GM18868 (cell line): Measurements from ENCODE around the gene RFTN1.
"Not testable (repeated sequence)": the region's sequence is repeated elsewhere in the genome, so short reads cannot be mapped to it uniquely, and the experiment has no call there.

Experiments
- ATAC-seq: cut with Tn5 transposase; IDR thresholded peaks from one replicate; pipeline ENCODE4 v1.9.1; 2021; ENCODE audit warnings: mild to moderate bottlenecking, moderate library complexity; ENCODE audit not compliant: unreplicated experiment

Gene RFTN1

DNA sequence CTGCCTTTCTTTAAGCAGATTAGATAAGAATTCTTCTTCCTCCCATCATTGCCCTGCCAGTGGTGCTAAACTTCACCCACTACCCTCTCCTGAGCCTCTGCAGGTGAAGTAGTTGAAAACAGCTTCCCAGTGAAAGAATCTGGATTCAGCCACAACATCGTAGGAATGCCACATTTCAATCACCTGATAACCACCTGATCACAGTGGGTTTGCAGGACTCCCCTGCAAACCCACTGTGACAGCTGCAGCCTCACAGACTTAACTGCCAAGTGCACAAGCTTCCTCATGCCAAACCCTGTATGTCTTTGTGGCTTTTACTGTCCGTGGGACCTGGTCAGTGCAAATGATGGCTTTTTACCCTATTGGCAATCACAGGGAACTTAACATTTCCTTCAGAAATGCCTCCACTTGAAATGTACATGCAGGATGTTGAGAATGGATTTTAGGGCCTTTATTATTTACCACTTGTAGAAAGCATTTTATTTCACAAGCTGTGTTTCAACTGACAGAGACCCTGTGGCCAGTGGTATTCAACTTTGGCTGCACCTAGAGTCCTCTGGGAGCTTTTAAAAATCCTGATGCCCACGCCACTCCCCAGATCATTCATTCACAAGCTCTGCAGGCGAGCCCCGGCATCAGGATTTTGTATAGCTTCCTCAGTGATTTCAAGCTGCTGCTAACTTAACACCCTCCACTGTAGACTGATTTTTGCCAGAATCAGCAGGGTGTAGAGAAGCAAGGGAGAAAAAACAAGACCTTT is 199.4 kb downstream of the RFTN1 start:
- ATAC-seq: no peak

DNA sequence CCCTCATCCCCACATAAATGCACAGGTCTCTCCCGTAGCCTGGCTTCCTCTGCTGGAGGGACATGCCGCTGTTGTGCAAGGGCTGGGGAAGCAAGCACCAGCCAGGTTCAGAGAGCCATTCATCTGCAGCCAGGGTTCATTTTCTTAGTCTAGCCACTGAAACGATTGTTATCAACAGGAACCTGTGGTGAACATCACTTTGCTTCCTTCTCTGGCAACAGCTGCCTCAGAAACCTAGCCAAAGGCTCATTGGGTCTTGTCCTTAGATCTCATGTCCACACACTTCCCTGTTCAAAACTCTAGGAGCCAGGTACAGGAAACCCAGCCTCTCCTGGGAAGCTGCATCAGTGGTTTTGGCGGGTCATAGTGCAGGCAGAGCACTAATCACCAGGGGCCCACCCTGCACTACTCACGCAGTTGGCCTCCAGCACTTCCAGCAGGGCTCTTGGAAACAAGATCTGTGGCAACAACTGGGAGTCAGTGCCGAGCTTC is 201.5 kb downstream of the RFTN1 start:
- peak; percentile 61 for ATAC-seq

DNA sequence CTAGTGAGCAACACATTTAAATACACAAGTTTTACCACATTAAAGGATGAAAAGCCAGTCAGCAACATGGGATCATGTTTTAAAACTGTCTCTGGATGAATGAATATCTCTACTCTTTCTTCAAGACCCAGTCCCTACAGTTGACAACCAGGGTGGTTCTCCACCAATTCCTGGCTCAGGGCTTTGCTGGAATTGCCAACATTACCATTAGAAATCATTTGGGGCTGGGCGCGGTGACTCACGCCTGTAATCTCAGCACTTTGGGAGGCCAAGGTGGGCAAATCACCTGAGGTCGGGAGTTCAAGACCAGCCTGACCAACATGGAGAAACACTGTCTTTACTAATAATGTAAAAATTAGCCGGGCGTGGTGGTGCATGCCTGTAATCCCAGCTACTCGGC is 203.0 kb downstream of the RFTN1 start:
- ATAC-seq: not testable (repeated sequence)

DNA sequence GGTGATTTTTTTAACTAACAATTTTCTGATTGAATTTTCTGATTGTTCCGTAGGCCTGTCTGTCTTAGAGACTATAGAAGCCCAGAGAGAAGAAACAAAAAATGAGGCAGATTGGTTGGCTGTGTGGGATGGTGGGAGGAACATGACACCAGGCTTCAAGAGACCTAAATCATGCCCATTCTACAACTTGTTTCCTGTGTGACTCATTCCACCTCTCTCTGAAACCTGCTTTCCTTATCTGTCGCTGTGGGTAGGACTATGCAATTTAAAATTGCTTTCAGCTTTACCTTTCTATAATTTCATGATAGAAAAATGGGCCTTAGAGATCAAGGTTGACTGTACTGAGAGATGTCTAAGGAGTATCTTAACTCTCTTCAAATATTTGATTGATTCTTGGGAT is 203.9 kb downstream of the RFTN1 start:
- ATAC-seq: peak; percentile 86

DNA sequence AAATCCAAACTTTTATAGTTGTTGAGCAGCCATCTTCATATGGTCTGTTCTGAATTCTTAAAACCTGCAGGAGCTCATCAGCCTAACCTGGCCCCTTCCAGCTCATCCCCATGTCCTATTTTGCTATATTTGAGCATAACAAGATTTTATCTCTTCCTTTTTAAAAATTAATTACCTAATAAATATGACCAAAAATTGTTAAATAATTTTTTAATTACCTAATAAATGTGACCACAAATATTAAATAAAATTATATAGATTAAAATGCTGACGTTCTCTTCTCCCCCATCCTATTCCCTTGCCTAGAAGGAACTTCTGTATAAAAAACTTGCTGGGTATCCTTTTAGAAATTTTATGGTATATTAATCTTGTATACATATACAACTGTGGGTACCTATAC is 204.8 kb downstream of the RFTN1 start:
- no peak for ATAC-seq

DNA sequence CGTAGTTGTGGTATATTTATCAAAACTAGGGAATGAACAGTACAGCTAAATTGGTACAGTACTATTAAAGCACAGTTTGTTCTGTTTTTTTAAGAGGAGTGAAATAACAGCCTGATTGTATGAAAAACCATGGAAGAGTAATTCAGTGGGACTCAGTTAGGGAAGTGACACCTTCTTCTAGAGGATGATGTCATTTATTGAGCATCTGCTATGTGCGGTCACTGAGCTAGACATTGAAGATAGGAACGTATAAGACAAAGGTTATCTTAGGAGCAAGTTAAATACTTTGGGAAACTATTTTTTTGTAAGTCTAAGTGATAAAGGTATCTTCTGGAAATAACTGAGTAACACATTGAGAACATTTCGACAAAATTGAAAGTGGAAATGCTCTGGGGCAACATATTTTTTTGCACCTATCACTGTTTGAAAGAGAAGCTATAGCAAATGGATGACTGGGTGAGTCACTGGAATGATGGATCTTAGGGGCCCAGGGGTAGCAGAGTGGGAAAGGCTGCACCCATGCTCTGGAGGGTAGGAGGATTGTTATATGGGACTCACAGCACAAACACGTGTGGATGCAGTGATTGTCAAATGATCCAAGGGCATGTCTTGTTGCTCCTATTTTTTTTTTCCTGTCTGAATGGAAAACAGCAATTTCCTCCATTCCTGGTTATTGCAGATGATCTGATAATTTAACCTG is 205.5 kb downstream of the RFTN1 start:
- ATAC-seq: no peak

DNA sequence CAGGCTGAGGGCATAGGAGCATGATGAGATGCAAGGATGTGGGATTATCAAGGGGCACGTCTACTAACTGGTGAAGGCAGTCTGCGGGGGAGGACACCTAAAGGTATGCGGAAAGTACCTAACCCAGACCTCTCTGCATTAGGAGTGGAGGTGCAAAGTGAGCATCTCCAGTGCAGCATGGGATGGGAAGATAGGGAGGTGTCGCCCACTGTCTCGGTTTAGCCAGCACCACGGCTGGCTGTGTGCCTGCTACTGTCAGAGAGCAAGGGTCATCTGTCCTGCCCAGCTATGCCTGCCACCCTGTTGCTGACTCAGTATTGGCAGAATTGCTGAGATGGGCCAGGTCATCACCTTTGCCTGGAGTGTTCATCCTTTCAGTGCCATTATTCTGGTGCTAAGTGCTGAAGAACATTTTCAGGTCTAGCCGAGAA is 208.4 kb downstream of the RFTN1 start:
- no peak for ATAC-seq

DNA sequence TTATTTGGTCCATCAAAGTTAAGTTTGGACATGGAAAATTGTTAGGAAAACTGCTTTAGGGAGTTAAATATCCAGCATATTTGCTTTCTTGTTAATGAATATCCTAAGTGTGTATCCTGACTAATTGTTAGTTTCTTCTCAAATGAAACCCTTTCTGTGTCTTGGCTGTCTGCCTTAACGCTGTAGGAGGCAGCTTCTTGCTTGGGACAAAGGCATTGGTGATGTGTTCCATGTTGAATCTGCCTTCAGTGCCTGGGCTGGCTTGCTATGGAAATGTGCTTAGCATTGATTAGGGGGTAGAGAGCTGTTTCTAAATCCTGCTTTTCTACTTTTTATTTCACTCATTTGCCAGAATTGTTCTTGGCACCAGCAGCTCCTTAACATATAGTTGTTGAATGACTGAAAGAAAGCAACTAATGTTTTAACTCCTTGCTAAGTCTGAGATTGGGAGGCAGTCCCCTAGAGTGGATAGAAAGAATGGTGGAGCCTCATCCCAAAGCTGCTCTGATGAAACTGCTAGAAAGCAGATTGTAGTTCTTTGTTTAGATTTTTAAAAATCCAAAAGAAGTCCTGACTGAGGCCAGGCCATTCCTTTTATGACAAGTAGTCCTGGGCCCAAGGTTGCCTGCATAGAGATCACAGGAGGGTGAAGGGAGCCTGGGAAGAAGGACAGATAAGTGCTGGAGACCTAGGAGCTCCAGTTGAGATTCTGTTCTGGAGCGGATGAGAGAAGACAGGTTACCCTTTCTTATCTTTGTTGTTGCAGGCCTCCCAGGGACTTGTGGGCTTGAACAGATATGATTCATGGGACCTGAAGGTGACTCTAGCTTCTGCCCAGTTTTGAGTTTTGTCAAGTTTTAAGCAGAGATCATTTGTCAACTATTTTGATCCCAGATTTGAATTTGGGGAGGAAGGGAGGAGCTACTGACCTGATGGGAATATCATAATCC is 209.2 kb downstream of the RFTN1 start:
- ATAC-seq: no peak

DNA sequence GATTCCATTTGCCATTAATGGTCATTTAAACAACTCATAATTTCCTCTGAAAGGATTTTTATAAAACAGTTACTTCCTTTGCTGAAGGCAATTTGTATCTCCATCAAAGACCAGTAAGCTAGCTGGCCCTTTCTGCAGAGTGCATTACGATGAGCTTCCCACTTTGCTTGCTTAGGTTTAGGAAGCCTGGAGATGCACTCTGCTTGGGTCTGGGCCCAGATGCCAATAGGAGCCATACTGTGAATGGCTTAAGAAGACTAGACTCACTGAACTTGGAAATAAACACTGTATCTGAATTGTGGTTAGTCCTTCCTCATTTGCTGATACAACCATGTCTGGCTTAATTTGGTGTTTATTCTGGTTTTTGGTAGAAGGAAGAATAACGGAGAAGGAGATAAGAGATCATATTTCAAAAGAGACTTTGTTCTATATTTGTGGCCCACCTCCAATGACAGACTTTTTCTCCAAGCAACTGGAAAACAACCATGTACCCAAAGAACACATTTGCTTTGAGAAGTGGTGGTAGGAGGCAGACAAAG is 210.4 kb downstream of the RFTN1 start:
- ATAC-seq: no peak

DNA sequence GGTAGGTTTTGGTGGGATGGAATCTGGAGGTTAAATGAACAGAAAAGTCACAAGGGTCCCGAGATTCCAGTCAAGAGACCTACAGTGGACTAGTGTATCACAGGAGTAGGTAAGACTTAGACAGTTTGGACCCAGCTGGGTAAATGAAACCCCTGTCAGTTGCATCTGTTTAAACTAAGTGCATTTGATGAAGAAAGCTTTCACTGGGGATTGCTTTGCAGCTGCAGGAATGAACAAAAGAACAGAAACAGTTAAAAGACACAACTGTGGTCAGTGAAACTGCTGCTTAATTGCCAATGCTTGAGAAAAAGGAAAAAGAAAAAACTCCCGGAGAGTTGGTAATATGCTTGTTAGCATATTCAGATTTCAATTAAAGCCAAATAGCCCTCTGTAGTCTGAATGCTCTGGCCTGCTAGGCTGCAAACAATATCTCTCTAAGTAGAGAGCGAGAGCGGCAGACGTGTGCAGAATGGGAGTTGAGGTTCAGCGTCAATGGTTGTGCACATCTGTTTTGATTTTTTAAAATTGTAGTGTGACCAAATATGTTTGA is 211.3 kb downstream of the RFTN1 start:
- no peak for ATAC-seq

DNA sequence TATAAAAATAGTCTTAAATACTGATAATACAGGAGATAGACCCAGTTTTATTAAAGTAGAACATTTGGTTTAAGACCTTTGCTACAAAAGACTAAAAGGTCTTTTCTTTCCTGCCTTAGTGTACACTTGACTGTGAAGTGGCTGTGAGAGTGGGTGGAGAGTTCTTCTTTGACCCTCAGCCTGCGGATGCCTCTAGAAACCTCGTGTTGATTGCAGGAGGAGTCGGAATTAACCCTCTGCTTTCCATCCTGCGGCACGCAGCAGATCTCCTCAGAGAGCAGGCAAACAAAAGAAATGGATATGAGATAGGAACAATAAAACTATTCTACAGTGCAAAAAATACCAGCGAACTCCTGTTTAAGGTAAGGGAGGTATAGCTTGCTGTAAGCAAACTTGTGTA is 212.0 kb downstream of the RFTN1 start:
- no peak for ATAC-seq

DNA sequence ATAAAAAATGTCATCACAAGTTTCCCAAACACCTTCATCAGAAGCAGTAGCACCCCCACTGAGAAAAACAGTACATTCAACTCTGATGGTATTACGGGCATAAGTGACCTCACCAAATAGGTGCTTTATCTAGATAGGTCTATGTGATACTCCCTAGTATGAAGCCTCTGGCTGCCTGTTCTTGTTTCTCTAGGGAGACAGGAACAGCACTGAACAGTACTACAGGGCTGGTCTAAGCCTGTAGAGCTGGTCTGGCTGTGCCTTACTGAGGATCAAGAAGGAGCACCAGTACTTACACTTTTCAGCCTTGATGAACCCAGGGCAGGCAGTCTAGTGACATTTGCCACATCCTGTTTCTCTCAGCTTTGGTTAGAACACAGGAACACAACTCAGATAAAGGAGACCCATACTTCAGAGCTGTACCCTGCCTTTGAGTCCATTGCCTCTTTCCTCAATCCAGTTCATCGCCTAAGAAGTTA is 212.6 kb downstream of the RFTN1 start:
- peak; percentile 48 for ATAC-seq

DNA sequence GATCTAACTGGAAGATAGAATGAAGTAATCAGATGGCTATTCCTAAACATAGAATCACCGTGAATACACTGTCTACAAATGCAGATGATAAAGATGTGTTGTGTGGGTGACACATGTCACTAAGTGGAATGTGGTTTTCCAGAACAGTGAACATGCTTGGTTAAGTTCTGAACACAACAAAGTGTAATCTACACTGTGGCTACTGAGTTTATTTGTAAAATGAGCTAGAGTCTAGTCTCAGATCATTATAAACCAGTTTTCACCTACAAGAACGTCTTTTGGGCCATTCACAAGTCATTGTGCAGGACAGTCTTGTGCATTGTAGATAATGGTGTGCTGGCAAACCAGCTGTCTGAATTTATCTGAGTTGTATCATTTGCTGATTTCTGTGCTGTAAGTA is 213.2 kb downstream of the RFTN1 start:
- ATAC-seq: peak; percentile 82

DNA sequence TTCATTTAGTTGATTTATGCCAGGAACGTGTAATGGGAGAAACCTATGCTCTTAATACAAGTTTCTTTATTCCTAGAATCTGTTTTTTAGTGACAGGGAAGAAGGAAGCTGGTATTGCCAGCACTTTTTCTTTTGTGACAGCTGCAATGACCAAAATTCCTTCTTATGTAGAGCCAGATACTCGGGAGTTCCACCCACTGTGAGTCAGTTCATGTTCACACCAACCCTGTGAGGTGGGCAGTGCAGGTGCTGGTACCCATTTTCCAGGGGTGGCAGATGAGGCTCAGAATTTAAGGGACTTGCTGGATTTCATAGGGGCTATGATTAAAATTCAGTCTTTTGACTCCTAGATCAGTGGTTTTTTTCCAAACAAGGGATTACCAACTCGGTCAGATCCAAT is 213.8 kb downstream of the RFTN1 start:
- no peak for ATAC-seq

DNA sequence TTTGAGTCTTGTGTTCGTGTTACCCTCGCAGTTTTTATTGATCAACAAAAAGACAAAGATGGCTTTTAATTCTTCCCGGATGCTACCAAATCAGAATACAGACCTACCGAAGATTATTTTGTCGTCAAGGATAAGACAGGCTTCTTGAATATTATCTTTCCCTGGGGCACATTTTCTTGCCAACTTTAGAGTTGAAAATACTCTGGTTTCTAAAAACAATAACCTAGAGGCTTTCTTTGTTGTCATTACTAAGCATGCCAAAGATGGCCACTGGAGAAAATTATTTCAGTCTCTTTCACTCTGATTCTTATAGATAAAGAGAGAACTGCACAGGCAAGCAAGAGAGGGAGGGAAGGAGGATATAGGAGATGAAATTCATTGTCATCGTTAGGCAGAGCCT is 214.6 kb downstream of the RFTN1 start:
- no peak for ATAC-seq

DNA sequence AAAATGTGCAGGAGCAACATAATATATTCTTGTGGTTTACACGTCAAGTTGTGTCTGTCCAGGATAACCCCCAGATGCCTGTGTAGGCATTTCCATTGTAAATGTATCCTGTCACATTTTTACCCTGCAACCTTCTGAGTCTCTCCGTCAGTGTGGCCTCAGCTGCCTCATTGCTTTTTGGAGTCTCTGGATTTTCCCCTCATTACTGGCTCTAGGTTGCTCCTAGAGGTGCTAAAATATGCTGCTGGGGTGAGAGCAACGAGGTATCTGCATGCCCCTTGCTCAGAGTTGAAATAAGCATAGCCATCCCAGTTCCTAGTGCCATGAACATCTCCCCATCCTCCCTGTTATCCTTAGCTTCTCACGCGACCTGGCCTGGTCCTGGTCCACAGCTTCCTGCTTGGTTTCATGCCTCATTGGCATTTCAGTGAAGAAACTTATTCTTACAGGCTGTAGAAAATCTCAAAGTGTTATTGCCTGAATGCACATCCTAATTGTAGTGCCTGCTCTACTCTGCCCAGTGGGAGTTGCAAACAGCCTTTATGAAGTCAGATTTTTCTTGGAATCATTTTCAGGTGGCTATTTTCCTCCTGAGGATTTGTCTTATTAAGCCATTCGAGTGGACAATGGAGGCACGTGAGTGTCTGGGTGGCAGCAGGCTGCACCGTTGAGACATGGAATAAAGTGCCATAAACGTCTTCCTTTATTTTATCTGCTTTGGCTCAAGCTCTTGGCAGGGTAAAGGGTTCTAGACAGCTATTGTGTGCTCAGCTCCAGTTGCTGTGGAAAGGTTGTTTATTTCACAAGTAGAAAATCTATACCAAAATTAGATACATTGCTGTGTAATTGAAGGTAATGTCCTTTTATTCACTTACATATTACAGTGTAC is 215.3 kb downstream of the RFTN1 start:
- ATAC-seq: no peak

DNA sequence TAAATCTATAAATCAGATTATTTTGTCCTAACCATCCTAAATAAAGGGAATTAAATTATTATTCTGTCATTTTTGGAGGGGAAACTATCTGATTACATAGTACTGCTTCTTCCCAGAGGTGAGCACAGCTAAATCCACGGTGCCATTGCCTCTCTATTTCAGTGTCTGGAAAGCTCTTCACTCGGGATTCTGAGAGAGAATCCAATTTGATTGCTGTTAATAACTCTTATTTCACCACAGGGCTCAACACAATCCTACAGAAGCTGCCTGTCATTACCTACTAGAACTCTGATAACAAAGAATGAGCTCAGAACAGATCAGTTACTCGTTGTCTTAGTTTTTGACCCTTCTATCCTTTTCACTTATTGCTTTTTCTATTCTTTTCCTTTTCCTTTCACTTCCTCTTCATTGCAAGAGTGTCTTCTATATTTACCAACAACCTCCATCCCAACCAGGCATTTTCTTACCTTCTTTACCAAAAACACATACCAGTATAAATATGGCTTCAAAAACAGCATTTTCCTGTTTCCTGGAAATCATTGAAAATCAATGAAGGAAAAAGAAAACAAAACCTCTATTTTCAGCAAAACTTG is 218.1 kb downstream of the RFTN1 start:
- no peak for ATAC-seq

DNA sequence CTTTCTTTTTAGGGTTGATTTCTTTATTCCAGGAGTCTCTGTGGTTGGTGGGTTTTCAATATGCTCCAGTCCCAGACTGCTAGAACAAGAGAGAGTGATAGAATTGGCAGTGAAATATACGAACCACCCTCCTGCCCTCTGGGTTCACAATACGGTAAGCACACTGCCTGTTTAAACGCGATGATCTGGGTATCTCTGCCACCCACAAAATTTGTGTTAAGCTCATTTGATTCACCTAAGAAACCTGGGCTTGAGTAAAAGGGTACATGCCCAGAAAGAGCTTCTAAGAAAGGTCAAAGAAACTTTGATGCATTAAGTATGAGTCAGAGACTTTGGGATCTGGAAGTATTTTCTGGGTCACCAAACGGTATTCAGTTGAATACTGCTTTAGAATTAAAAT is 218.7 kb downstream of the RFTN1 start:
- no peak for ATAC-seq

DNA sequence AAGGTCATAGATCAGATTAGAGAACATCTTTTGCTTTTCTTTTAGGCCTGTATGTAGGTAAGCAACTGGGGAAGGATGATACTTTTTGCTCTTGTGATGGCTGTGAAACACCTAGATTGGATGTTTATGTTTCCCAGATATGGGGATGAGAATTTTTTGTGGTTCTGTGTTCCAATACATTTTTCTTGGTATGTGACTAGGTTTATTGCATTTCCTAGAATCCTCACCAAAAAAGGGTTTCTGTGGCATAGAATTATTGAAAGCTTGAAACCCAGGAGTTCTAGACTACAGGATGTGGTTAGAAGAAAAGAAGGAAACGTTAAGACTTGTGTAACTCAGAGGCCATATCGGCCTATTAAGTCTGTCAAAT is 222.7 kb downstream of the RFTN1 start:
- peak; percentile 34 for ATAC-seq
